ENCODE measurements around the gene TNS3. TPM values are rescaled to one million over a fixed set of nuclear protein-coding genes. Genes with fewer than 3 reads are reported as not detected.
A peak's percentile ranks its signal among the peaks of the same experiment; 100 is the strongest.

Gene TNS3
- polyA plus RNA-seq, 6 donors from 2014 or later = 1.5 to 6.3 (median 4.8) TPM

DNA sequence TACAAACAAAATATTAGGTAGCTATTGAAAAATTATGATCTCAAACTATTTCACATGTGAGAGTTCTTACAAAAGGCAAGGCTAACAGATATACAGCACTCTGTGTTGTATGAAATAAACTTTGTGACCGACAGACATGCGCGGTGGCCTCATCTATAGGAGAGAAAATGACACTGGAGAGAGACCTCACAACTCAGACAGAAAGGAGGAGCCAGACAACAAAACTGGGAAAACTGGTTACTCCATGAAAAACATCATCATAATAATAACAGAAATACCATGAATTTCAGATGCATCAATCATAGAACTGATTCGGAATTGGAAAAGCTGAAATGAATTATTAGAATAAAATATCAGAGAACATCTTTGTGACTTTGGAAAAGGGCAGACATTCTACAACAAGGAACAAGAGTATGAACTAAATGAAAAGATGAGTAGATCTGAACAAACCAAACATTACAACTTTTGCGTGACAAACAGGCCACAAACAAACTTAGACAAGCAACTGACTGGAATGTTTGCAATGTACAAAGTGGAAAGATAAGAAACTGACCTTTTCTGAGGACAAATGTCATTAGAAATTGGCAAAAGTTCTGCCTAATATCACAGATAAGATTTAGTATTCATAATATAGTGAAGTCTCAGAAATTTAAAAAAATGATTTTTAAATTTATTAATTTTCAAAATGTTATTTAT is 69.3 kb downstream of the TNS3 start:
- Mint-ChIP-seq H3K36me3 (peaks cover 0 to 8% of the 10 kb centered on the region in 2 donors), H3K9me3 (no peaks in the 10 kb centered on the region), H3K27me3 (no peaks in the 10 kb centered on the region), H3K27ac (peak overlapping the region in 1 of 6 donors; percentile 18), H3K4me1 (peaks cover 7 to 11% (median 7%) of the 10 kb centered on the region in 3 donors), H3K4me3 (no peak overlapping the region)
- ATAC-seq (ENCODE audit: low read depth in 2 of 2) (no peak), DNase-seq (no peak)

DNA sequence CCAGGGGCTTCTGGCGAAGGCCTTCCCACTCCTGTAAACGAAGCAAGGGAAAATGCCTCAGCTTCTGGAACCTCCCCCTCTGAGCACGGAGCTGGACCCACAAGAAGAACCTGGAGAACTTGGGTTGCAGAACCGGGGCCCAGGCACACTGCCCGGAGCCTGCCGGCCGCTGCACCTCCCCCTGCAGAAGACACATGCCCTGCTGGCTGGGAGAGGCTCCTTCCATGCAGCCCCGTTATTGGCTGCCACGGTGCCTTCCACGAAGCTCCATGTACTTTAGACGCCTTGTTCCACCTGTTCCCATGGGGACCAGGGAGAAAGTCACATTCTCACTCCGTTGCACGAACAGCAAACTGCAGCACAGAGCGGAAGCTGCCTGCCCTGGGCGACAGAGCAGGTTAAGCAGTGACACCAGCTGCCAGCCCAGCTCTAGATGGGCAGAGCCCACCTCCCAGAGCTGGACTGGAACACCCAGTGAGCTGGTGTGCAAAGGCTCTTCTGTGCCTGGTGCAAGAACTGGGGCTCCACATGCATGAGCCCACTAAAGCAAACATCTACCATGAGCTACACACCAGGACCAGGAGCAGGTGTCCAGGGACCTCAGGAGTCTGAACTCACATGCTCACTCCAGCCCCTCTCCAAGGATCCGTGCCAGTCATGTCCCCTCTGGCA is 70.1 kb downstream of the TNS3 start:
- no peak for ATAC-seq (ENCODE audit: low read depth in 2 of 2)
- no peak overlapping the region for H3K4me3 Mint-ChIP-seq
- H3K4me1 Mint-ChIP-seq = peaks cover 0 to 4% (median 0%) of the 10 kb centered on the region in 3 donors
- peaks cover 0 to 8% of the 10 kb centered on the region in 2 donors for H3K36me3 Mint-ChIP-seq
- H3K9me3 Mint-ChIP-seq = no peaks in the 10 kb centered on the region
- no peaks in the 10 kb centered on the region for H3K27me3 Mint-ChIP-seq
- DNase-seq = no peak
- H3K27ac Mint-ChIP-seq = no peak overlapping the region

DNA sequence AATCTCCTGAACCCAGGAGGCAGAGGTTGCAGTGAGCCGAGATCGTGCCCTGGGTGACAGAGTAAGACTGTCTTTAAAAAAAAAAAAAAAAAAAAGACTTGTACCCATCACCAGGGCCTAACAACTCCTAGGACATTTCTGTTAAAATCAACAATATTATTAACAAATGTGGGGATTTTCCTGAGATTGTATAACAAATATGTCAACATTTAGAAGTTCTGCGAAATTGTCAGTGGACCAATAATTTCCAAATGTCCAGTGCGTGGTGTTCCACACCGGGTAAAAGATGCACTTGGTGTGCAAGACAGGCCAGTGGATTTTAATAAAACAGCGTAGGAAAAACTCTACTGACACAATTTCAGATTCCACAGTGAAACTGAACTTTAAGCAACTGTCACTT is 71.1 kb downstream of the TNS3 start:
- peaks cover 6 to 8% of the 10 kb centered on the region in 2 donors for H3K36me3 Mint-ChIP-seq
- no peaks in the 10 kb centered on the region for H3K27me3 Mint-ChIP-seq
- H3K4me3 Mint-ChIP-seq = no peak overlapping the region
- no peak for ATAC-seq (ENCODE audit: low read depth in 2 of 2)
- peak overlapping the region in 1 of 6 donors; percentile 11 for H3K27ac Mint-ChIP-seq
- DNase-seq = no peak
- H3K9me3 Mint-ChIP-seq = no peaks in the 10 kb centered on the region
- H3K4me1 Mint-ChIP-seq = peaks cover 0 to 4% (median 0%) of the 10 kb centered on the region in 3 donors

DNA sequence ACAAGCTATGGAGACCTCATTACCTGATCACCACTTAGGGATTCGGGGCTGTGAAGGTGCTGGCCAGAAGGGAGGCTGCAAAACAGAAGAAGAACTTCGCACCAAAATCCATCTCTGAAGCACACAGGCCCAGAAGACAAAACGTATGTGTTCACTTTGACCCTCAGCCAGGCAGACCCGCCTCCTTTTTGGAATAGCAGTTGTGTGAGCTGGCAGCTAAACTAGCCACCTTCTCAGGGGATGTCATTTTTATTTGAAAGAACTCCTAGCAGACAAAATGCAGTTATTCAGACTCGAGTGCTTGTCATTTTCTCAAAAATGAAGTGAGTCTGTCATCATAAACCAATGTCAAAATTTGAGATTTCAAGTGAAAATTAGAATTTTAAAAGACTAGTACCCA is 71.7 kb downstream of the TNS3 start:
- DNase-seq (no peak), ATAC-seq (ENCODE audit: low read depth in 2 of 2) (no peak)
- Mint-ChIP-seq H3K4me3 (no peak overlapping the region), H3K36me3 (peaks cover 6 to 8% of the 10 kb centered on the region in 2 donors), H3K27me3 (no peaks in the 10 kb centered on the region), H3K27ac (peak overlapping the region in 1 of 6 donors; percentile 69), H3K4me1 (peaks cover 0 to 7% (median 0%) of the 10 kb centered on the region in 3 donors), H3K9me3 (no peaks in the 10 kb centered on the region)

DNA sequence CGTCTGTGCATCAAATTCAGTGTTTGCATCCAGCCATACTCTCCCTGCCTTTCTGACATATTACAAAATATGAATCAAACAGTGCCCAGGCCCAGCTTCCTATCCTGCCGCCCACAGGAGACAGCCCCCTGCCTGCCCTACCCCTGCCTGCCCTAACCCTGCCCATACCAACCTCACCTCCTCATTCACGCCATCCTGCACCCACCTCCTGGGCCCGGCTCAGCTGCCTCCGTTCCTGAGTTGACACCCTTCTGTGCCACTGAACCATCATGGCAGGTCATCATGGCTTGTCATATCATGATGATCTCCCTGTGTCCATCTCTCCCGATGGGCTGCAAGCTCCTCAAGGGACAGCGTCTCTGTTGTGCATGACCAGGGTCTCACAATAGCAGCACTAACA is 72.3 kb downstream of the TNS3 start:
- Mint-ChIP-seq H3K27me3 (no peaks in the 10 kb centered on the region), H3K4me3 (no peak overlapping the region), H3K27ac (peak overlapping the region in 1 of 6 donors; percentile 31), H3K9me3 (no peaks in the 10 kb centered on the region), H3K4me1 (peaks cover 0 to 7% (median 0%) of the 10 kb centered on the region in 3 donors), H3K36me3 (peaks cover 6 to 8% of the 10 kb centered on the region in 2 donors)
- ATAC-seq (ENCODE audit: low read depth in 2 of 2) (no peak), DNase-seq (no peak)

DNA sequence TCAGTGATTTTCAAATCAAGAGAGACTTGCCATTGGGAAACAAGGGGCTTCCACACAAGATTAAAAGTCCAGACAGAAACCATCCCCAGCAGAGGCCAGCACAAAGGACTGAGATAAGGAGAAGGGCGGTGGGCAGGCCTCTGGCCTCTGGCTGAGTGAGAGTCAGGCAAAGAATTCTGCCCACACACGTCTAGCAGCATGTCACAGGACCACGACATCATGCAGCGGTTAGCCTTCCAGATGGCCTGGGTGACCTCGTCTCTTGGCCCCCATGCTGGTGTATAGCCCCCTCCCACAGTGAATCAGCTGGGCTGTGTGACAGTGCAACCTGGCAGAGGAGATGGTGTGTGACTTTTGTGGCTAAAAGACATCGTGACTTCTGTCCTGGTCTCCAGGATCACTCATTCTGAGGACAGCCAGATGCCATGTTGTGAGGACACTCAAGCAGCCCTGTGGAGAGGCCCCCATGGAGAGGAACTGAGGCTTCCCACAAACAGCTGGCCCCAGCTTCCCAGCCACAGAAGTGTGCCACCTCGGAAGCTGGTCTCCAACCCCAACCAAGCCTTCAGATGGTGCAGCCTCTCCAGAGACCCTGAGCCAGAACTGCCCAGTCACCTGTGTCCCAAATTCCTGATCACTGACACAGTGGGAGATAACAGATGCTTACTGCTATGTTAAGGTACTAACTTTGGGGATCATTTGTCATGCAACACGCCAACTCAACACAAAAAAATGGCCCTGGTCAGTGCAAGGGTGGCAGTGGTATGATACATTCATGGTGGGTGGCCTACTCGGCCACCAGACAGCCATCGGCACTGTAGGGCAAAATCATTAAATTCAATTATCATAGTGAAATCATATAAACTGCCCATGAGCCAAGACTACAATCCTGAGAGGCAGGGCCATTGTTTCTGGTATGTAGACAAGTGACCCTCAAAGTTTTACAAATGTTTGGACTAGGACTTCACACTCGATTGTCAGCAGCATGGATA is 73.2 kb downstream of the TNS3 start:
- Mint-ChIP-seq H3K9me3 (no peaks in the 10 kb centered on the region), H3K4me3 (no peak overlapping the region), H3K4me1 (peaks cover 0 to 7% (median 0%) of the 10 kb centered on the region in 3 donors), H3K27ac (peak overlapping the region in 1 of 6 donors; percentile 47), H3K27me3 (no peaks in the 10 kb centered on the region), H3K36me3 (peaks cover 6 to 8% of the 10 kb centered on the region in 2 donors)
- no peak for DNase-seq
- no peak for ATAC-seq (ENCODE audit: low read depth in 2 of 2)

DNA sequence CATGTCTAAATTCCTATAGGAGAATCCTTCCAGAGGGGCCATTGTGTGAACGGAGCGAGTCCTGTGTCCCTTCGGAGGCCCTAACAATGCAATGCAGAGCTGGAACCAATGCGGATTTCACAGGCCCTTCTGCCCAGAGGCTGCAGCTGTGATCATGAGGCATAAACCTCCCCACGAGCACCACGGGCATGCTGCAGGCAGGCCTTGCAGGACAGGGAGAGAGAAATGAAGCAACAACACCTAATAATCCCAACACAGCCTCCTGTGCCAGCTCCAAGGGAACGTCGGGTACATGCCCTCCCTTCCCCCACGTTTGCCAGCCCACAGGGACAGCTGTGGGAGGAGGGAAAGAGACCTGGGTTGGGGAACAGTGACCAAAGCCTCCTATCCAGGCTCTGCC is 74.4 kb downstream of the TNS3 start:
- ATAC-seq (ENCODE audit: low read depth in 2 of 2) = no peak
- H3K27me3 Mint-ChIP-seq = no peaks in the 10 kb centered on the region
- H3K9me3 Mint-ChIP-seq = no peaks in the 10 kb centered on the region
- no peak overlapping the region for H3K4me3 Mint-ChIP-seq
- peaks cover under 1 to 9% (median under 1%) of the 10 kb centered on the region in 3 donors for H3K4me1 Mint-ChIP-seq
- no peak overlapping the region for H3K27ac Mint-ChIP-seq
- no peak for DNase-seq
- H3K36me3 Mint-ChIP-seq = peaks cover 6 to 8% of the 10 kb centered on the region in 2 donors

DNA sequence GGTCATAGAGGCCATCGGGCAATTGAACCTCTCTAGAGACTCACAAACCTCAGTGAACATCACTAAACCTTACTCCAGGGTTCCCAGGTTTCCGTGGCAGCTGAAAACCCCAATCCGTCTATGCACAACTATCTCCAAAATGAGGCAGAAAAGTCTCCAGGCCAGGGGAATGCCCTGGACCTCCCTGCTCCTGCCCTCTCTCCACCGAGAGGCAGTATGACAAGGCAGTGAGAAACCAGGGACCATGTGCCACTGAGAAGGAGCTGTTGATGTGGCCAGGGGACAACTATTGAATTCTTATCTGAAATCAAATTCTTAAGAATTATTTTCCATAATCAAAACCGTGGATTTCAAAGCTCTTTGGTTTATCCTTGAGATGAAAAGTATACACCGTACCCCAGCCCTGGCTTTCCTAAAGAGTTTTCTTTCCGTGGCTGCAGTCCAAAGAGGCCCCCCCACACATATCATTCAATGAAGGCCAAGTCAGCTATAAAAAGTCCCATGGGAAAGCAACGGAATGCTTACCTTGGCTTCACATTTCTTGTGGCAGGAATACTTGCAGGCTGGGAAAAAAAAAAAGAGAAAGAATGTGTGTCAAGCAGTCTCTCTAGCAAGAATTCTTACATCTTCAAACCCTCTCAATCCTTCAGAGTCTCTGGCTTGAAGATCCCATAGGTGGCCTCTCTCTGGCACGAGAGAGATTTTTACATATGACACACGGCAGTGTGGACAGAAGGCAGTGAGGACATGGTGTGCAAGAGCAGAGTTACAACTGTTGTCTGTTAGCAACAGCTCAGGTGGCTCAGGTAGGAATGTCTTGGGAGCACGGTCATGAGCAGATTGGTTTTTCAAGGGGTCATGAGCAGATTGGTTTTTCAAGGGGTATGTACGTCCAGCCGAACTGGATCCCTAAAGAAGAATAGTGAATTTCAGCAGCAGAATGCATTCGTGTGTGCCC is 75.2 kb downstream of the TNS3 start:
- Mint-ChIP-seq H3K4me1 (peaks cover 3 to 15% (median 6%) of the 10 kb centered on the region in 3 donors), H3K27me3 (no peaks in the 10 kb centered on the region), H3K9me3 (no peaks in the 10 kb centered on the region), H3K36me3 (peaks cover 6 to 8% of the 10 kb centered on the region in 2 donors), H3K4me3 (no peak overlapping the region), H3K27ac (peak overlapping the region in 1 of 6 donors; percentile 3)
- ATAC-seq (ENCODE audit: low read depth in 2 of 2) = no peak
- no peak for DNase-seq

DNA sequence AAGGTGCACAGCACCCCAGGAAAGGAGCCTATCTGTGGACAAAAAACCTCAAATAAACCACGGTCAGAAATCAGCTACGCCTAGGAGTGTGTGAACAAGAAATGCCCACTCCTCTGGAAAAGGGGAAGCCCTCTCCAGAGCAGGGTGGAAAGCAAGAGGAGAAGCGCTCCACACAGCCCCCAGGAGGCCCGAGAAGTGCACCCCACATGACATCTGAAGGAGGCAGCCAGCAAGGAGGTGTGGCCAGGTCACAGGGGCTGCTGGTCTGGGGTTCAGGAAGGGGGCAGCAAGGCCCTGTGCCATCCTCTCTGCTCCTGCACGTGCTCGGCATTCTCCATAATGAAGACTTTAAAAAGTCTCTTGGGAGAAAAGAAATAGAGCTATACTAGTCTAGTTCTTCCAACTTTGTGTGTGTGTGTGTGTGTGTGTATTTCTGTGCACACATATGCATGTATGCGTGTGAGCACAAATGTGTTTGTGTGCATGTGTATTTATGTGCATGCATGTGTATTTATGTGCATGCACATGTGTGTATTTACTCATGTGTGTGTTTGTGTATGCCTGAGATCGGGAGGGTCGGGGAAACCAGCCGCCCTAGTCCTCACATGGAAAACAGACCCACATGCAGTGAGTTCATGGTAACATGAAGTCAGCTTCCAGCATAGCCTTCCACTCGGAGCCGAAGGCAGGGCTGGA is 76.5 kb downstream of the TNS3 start:
- no peaks in the 10 kb centered on the region for H3K27me3 Mint-ChIP-seq
- H3K36me3 Mint-ChIP-seq = peaks cover 6 to 8% of the 10 kb centered on the region in 2 donors
- H3K27ac Mint-ChIP-seq = no peak overlapping the region
- peaks cover 8 to 18% (median 13%) of the 10 kb centered on the region in 3 donors for H3K4me1 Mint-ChIP-seq
- no peak for DNase-seq
- no peak for ATAC-seq (ENCODE audit: low read depth in 2 of 2)
- no peaks in the 10 kb centered on the region for H3K9me3 Mint-ChIP-seq
- H3K4me3 Mint-ChIP-seq = no peak overlapping the region

DNA sequence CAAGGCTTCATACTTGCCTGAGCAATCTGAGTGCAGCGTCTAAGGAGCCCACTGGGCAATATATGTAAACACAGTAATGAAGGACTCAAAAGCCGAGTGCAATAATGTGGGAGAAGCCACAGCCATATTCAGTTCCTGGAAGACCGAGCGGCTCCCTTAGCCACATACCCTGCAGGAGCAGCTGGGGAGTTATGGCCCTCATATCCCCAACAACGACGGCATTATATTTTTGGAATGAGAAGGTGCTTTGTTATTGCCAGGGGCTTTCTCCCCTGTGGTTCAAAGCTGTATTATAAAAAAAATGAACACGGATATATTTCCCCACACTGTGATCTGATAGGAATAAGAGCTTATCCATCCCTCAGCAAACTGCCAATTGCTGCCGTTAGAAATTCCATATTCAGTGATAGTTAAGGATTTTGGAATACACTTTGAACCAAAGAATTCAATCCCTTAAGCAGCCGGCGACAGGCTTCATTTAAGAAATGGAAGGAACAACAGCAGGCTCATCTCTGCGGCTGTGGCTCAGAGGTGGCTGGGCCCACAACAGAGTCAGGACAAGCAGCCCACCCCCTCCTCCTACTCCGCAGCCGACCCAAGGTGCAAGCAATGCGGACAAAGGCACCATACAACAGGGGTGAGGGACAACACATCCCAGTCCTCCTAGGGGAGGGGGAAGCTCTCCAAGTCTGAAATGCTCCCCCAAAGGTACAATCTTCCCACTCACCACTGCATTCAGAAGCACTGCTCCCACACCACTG is 77.2 kb downstream of the TNS3 start:
- Mint-ChIP-seq H3K27ac (peak overlapping the region in 1 of 6 donors; percentile 57), H3K9me3 (no peaks in the 10 kb centered on the region), H3K4me1 (peaks cover 13 to 17% (median 15%) of the 10 kb centered on the region in 3 donors), H3K36me3 (peaks cover 5 to 6% of the 10 kb centered on the region in 2 donors), H3K4me3 (no peak overlapping the region), H3K27me3 (no peaks in the 10 kb centered on the region)
- DNase-seq = no peak
- ATAC-seq (ENCODE audit: low read depth in 2 of 2) = no peak

DNA sequence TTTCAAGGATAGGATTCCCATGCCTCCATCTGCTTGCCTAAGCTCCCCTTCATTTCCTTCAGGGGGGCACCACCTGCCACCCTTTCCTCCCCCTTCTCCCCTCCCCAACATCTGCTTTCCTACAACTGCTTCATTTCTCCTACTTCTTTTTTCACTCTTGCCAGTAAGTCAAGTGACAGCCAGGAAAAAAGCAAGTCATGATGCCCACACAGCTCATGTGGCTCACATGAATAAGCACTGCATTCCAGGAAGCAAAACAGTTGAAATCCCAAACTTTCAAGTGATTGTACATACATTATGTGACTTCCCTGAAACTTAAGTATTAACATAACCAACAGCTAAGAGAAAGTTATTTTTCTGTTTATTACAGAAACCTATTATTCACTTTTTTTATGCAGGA is 78.6 kb downstream of the TNS3 start:
- peak overlapping the region in 1 of 6 donors; percentile 57 for H3K27ac Mint-ChIP-seq
- no peaks in the 10 kb centered on the region for H3K27me3 Mint-ChIP-seq
- peaks cover 18 to 25% (median 21%) of the 10 kb centered on the region in 3 donors for H3K4me1 Mint-ChIP-seq
- no peak overlapping the region for H3K4me3 Mint-ChIP-seq
- H3K36me3 Mint-ChIP-seq = peaks cover 0 to 6% of the 10 kb centered on the region in 2 donors
- no peaks in the 10 kb centered on the region for H3K9me3 Mint-ChIP-seq
- no peak for ATAC-seq (ENCODE audit: low read depth in 2 of 2)
- DNase-seq = no peak

Measured in naive B cell (primary cell).